ENCODE results near the gene NGEF.

Gene NGEF

DNA sequence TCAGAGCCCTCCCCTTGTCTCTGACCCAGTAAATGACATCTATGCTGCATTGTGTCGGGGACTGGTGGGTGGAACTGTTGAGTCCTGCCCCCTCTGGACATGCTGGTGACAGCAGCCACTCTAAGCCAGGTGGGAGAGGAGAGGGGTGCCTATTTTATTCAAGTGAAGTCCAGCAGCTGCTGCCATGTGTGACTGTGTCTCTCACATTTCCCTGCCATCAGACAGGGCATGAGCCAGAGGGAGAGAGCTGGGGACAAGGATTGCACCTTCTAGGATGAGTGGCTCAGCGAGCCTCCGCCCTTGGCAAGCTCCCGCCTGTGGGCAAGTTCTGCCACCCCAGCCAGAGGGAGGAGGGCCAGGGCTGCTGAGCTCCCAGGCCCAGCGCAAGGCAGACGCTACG is 13.7 kb downstream of the NGEF start:
- DNase-seq (ENCODE audit: low spot score), result no peak

DNA sequence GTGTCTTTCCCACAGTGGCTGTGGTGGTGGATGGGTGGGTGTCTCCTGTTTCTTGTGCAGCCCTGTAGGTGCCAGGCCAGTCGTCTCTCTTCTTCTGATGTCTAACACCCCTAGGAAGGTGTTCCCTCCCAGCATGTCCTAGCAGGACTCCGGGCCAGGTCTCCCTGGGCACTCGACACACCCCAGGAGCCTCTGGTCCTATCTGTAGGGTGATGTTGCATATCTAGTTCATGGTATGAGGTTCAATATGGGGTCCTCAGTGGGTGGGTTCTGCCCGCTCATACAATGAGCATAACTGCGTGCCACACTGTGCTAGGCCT is 14.4 kb downstream of the NGEF start:
- no peak for DNase-seq (ENCODE audit: low spot score)

GRCh38 chr2:232997749-232998665 is 15.0 kb downstream of the NGEF start:
- DNase-seq (ENCODE audit: low spot score), result no peak

DNA sequence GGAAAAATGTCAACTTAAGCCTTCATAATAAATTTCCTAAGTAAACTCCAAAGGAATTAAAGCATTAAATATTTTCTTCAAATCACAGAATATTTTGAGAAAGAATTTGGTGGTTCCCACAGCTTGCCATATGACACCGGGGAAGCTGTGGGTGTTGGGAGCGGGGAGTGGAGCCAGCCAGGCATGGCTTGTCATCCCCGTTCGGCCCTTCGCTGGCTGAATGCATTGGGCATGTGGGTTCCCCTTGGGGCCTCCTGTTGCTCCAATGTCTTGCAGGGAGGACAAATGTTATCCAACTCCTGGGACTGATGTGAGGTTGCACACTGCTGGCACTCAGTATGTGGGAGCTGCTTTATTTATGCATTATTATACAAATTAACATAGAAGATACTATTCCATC is 18.6 kb downstream of the NGEF start:
- DNase-seq (ENCODE audit: low spot score), result no peak

DNA sequence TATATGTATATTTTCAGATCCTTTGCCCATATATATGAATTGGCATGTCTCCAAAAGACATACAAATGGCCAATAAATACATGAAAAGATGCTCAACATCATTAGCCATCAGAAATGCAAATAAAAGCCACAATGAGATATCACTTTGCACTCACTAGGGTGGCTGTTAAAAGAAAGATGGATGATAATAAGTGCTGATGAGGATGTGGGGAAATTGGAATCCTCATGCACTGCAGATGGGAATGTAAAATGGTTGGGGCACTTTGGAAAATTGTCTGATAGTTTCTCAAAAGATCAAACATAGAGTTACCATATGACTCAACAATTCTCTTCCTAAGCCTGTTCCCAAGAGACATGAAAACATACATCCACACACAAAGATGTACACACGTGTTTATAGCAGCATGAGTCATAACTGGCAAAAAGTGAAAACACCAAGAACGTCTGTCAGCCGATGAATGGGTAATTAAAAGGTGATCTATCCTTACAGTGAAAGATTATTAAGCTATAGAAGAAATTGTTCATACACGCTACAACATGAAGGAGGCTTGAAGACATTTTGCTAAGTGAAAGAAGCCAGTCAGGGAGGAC is 19.7 kb downstream of the NGEF start:
- DNase-seq (ENCODE audit: low spot score), result no peak

DNA sequence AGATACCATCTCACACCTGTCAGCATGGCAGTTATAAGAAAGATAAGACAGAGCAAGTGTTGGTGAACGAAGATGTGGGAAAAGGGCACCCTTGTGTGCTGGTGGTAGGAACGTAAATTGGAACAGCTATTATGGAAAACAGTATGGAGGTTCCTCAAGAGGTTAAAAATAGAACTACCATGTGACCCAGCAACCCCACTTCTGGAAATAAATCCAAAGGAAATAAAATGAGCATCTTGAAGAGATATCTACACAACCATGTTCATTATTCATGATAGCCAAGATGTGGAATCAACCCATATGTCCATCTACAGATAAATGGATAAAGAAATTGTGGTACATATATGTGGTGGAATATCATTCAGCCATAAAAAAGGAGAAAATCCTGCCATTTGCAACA is 26.9 kb downstream of the NGEF start:
- DNase-seq (ENCODE audit: low spot score), result no peak

- DNase-seq (ENCODE audit: low spot score), result no peak
These were observed 28.4 kb downstream of the NGEF start for GRCh38 chr2:232984451-232985207.

GRCh38 chr2:232983669-232984140 is 29.4 kb downstream of the NGEF start:
- no peak for DNase-seq (ENCODE audit: low spot score)

- no peak for DNase-seq (ENCODE audit: low spot score)
These were observed 30.0 kb downstream of the NGEF start for GRCh38 chr2:232982926-232983668.

GRCh38 chr2:232981767-232982360 is 31.2 kb downstream of the NGEF start:
- no peak for DNase-seq (ENCODE audit: low spot score)

DNA sequence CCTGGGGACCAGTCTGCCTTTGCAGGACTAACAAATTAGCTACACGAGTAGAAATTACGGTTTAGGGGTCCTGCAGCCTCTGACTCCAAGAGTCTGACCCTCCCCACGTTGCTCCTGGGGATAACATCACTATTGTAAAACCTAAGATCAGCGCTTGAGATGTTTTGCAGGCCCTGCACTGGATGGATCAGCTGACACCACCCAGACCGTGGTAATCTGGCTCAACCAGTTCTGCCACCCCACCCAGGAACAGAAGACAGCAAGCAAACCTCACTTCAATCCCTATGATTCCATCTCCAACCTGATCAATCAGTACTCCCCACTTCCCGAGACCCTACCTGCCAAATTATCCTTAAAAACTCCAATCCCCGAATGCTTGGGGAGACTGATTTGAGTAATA is 31.7 kb downstream of the NGEF start:
- DNase-seq (ENCODE audit: low spot score), result no peak

GRCh38 chr2:232980683-232981082 is 32.4 kb downstream of the NGEF start:
- no peak for DNase-seq (ENCODE audit: low spot score)

GRCh38 chr2:232979871-232980461 is 33.1 kb downstream of the NGEF start:
- peak; percentile 77 for DNase-seq (ENCODE audit: low spot score)

- no peak for DNase-seq (ENCODE audit: low spot score)
These were observed 35.6 kb downstream of the NGEF start for GRCh38 chr2:232977438-232977971.

- no peak for DNase-seq (ENCODE audit: low spot score)
These were observed 36.2 kb downstream of the NGEF start for GRCh38 chr2:232976666-232977437.

DNA sequence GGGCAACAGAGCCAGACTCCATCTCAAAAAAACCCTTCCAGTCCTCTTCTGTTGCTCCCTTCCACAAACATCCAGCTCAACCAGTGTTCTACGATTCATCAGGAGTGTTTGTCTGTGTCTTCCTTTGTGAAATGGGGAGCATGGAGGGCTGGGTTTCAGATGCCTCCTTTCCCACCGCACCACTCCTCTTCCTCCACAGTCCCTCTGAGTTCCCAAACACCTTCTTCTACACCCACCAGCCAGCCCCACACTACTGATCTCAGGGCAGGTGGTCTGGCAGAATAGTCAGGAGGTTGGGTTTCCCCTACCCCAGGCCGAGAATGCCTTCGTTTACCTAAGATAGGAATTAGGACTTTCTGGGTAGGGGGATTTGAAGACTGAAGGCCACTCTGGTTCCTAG is 36.9 kb downstream of the NGEF start:
- DNase-seq (ENCODE audit: low spot score), result no peak

DNA sequence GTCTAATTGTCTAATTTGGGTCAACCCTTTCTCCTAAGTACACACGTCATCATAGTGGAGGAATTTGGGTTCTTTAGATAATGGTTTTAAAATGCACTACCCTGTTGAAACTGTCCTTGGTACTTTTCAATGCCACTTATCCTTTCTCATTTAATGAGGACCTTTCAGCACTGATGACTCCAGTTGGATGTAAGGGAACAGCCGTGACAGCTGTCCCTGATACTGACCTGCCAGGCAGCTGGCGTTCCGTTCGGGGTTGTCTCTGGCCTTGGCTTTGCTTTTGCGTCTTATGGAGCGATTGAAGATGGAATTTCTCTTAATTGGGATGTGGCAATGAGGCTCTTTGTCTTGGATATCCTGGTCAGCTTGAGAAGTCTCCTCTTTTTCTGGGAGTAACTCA is 38.7 kb downstream of the NGEF start:
- no peak for DNase-seq (ENCODE audit: low spot score)

- DNase-seq (ENCODE audit: low spot score), result no peak
These were observed 39.3 kb downstream of the NGEF start for GRCh38 chr2:232973796-232974195.

- no peak for DNase-seq (ENCODE audit: low spot score)
These were observed 39.9 kb downstream of the NGEF start for GRCh38 chr2:232973011-232973735.

- no peak for DNase-seq (ENCODE audit: low spot score)
These were observed 41.3 kb downstream of the NGEF start for GRCh38 chr2:232971744-232972143.
